PC-9 (cell line): Measurements from ENCODE around the gene KREMEN1. TPM values are rescaled to one million over a fixed set of nuclear protein-coding genes. Genes with fewer than 3 reads are reported as not detected.

Source experiments
- BruUV-seq: library from RNA; stranded (reverse); fragments of 400-500 nt; replicated peaks from 2 replicates; lab custom pipeline; 2021; lab: Mats Ljungman, UMichigan
- CTCF ChIA-PET: fragments of 300-600 bp; sonication (Branson Sonifier 250); formaldehyde crosslinking; loops from one replicate; lab custom pipeline; 2022; ENCODE audit warnings: antibody characterized with exemption; lab: Charles Lee
- POLR2A ChIA-PET: fragments of 300-600 bp; sonication (Branson Sonifier 250); formaldehyde crosslinking; loops from one replicate; lab custom pipeline; 2022; ENCODE audit warnings: antibody characterized with exemption; ENCODE audit not compliant: unreplicated experiment; lab: Charles Lee
- DNase-seq, 2 experiments: peaks; one replicate each; pipeline versions ENCODE4 v3.0.0 to v3.0.0-alpha.2; 2015 to 2022; ENCODE audit warnings: mixed read lengths in 1 of 2
- H2AFZ ChIP-seq: fragments of 200-600 bp; sonication (generic); 2 replicates; pipeline ENCODE4 v1.8.1; 2017; ENCODE audit warnings: antibody characterized with exemption
- H3F3A ChIP-seq: fragments of 200-600 bp; sonication (generic); 2 replicates; pipeline ENCODE4 v1.8.1; 2017; ENCODE audit warnings: antibody characterized with exemption, mild to moderate bottlenecking, low read depth; ENCODE audit not compliant: insufficient read depth
- H3K27ac ChIP-seq: fragments of 200-600 bp; sonication (generic); 2 replicates; pipeline ENCODE4 v1.6.1; 2016; ENCODE audit warnings: mixed run types
- H3K27me3 ChIP-seq: fragments of 200-600 bp; sonication (generic); 2 replicates; pipeline ENCODE4 v1.6.1; 2016; ENCODE audit warnings: low read depth, mixed run types; ENCODE audit not compliant: insufficient read depth
- H3K36me3 ChIP-seq: fragments of 200-600 bp; sonication (generic); 2 replicates; pipeline ENCODE4 v1.6.1; 2016; ENCODE audit warnings: low read depth, mixed run types
- H3K4me1 ChIP-seq: fragments of 200-600 bp; sonication (generic); replicated peaks from 2 replicates; pipeline ENCODE4 v1.6.1; 2016; ENCODE audit warnings: mixed run types; ENCODE audit not compliant: insufficient read depth
- H3K4me2 ChIP-seq: fragments of 200-600 bp; sonication (generic); 2 replicates; pipeline ENCODE4 v1.6.1; 2017; ENCODE audit warnings: mixed run types
- H3K4me3 ChIP-seq: fragments of 200-600 bp; sonication (generic); 2 replicates; pipeline ENCODE4 v1.6.1; 2016; ENCODE audit warnings: mixed run types
- H3K79me2 ChIP-seq: fragments of 200-600 bp; sonication (generic); 2 replicates; pipeline ENCODE4 v1.6.1; 2017; ENCODE audit warnings: low read depth, mixed run types
- H3K9me2 ChIP-seq: fragments of 200-600 bp; sonication (generic); 2 replicates; pipeline ENCODE4 v1.8.1; 2017; ENCODE audit warnings: mild to moderate bottlenecking; ENCODE audit not compliant: insufficient read depth
- H3K9me3 ChIP-seq: fragments of 200-600 bp; sonication (generic); 2 replicates; pipeline ENCODE4 v1.8.1; 2016; ENCODE audit warnings: low read depth; ENCODE audit not compliant: insufficient read depth
- H4K20me1 ChIP-seq: fragments of 200-600 bp; sonication (generic); 2 replicates; pipeline ENCODE4 v1.8.1; 2017; ENCODE audit not compliant: insufficient read depth
- EZH2 ChIP-seq: fragments of 200-600 bp; sonication (generic); IDR thresholded peaks from 2 replicates; pipeline ENCODE4 v1.8.0; 2017; ENCODE audit warnings: antibody characterized with exemption, low read depth
- intact Hi-C: fragments of 100-400 bp; cut with micrococcal nuclease; formaldehyde crosslinking; loops from one replicate; pipeline ENCODE4 v1.10.0; 2022; ENCODE audit not compliant: unreplicated experiment
- total RNA-seq: library from RNA; stranded (reverse); gene quantifications from 2 replicates; pipeline ENCODE4 v1.2.3, GENCODE V29; 2021
- TF ChIP-seq, protein P1 (sequence below): fragments of 200-600 bp; sonication (generic); conservative IDR thresholded peaks from 2 replicates; pipeline ENCODE4 v1.6.1; 2017; ENCODE audit warnings: mixed run types, antibody characterized with exemption, mild to moderate bottlenecking, moderate library complexity

Gene KREMEN1
- total RNA-seq, 1 experiment from 2014 or later: 6.1 TPM

DNA sequence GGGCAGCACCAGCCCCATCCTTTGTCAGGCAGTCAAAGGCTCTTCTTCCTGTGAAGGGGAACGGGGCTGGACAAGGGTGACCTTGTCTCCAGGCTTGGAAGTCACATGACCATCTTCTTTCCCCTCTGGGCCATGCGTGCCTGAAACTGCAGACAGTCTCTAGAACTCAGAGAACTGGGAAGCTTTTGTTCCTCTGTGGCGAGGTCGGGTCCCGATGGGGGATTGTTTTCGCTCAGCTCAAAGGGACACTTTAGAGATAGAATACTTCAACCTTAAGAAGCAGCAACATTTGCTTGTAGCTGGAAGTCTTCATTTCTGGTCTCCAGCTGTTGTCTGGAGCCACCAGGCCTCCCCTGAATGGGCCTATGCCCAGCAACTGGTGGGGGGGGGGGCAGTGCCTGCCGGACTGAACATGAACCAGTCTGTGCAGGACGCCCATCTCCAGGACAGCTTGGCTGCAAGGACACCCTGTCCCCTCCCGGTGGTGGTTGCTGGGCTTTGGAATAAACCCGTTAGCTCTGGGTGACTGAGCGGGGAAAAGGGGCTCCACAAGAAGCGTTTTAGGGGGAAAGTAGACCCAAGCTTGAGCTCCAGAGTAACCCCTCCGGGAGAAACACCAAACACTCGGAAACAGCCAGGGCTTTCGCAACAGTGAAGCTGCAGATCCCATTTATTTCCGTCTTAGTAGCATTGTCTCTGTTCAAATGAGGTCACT lies 77.2 kb downstream of the KREMEN1 start:
- no peak overlapping the region for H3K4me3 ChIP-seq
- H3K9me2 ChIP-seq: no peaks in the 10 kb centered on the region
- no peak for TF ChIP-seq EZH2
- TF ChIP-seq, protein P1, sequence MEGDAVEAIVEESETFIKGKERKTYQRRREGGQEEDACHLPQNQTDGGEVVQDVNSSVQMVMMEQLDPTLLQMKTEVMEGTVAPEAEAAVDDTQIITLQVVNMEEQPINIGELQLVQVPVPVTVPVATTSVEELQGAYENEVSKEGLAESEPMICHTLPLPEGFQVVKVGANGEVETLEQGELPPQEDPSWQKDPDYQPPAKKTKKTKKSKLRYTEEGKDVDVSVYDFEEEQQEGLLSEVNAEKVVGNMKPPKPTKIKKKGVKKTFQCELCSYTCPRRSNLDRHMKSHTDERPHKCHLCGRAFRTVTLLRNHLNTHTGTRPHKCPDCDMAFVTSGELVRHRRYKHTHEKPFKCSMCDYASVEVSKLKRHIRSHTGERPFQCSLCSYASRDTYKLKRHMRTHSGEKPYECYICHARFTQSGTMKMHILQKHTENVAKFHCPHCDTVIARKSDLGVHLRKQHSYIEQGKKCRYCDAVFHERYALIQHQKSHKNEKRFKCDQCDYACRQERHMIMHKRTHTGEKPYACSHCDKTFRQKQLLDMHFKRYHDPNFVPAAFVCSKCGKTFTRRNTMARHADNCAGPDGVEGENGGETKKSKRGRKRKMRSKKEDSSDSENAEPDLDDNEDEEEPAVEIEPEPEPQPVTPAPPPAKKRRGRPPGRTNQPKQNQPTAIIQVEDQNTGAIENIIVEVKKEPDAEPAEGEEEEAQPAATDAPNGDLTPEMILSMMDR: no peak
- no peaks in the 10 kb centered on the region for H3K27me3 ChIP-seq
- no peaks in the 10 kb centered on the region for H3F3A ChIP-seq
- no peak overlapping the region for H3K4me2 ChIP-seq
- 0 out of 2 replicates have a peak, but pooled peaks cover 4% of the 10 kb centered on the region for H3K4me1 ChIP-seq
- ChIA-PET CTCF (interaction anchor here (0.6 kb wide), 1 partner anchor 647 kb away, joined by 3 read pairs; no protein-coding TSS in a partner anchor), POLR2A (interaction anchor here (0.6 kb wide), 1 partner anchor 10 kb away, joined by 4 read pairs; no protein-coding TSS in a partner anchor)
- H3K79me2 ChIP-seq: no peaks in the 10 kb centered on the region
- no peaks in the 10 kb centered on the region for H3K9me3 ChIP-seq
- H4K20me1 ChIP-seq: no peaks in the 10 kb centered on the region
- no peaks in the 10 kb centered on the region for H3K36me3 ChIP-seq
- no TSS peak for BruUV-seq
- intact Hi-C loops: loop anchor here (10.0 kb wide), 2 partner anchors 105 to 545 kb away; no protein-coding TSS in a partner anchor
- no peak overlapping the region for H3K27ac ChIP-seq
- no peak overlapping the region for H2AFZ ChIP-seq
- DNase-seq: no peak

DNA sequence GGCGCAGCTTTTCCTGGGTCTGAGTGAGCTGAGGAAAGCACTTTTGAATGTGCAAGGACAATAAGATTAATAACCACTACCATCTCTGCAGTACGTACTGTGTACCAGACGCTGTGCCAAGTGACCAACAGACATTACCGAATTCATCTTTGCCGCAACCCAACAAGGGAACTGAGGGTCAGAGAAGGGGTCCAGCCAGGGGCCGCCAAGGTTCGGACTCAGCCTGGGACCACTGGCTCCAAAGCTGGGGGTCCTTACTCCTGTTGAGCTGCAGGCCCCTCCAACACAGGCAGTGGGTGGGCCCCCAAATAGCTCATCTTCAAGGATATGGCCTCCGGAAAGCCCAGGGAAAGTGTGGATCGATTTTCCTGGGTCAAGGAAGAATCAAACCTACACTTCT lies 77.9 kb downstream of the KREMEN1 start:
- no peak overlapping the region for H3K4me3 ChIP-seq
- no peaks in the 10 kb centered on the region for H3K9me2 ChIP-seq
- CTCF ChIA-PET: no interaction called here
- 0 out of 2 replicates have a peak, but pooled peaks cover 4% of the 10 kb centered on the region for H3K4me1 ChIP-seq
- no peak for DNase-seq
- H3K27ac ChIP-seq: no peak overlapping the region
- intact Hi-C loops: loop anchor here (10.0 kb wide), 2 partner anchors 106 to 546 kb away; no protein-coding TSS in a partner anchor
- TF ChIP-seq, protein P1: no peak
- no peak for TF ChIP-seq EZH2
- no peaks in the 10 kb centered on the region for H3K79me2 ChIP-seq
- no peaks in the 10 kb centered on the region for H4K20me1 ChIP-seq
- H3F3A ChIP-seq: no peaks in the 10 kb centered on the region
- H3K27me3 ChIP-seq: no peaks in the 10 kb centered on the region
- no peak overlapping the region for H2AFZ ChIP-seq
- no TSS peak for BruUV-seq
- no peak overlapping the region for H3K4me2 ChIP-seq
- no peaks in the 10 kb centered on the region for H3K9me3 ChIP-seq
- POLR2A ChIA-PET: interaction anchor here (0.6 kb wide), 1 partner anchor 10 kb away, joined by 4 read pairs; no protein-coding TSS in a partner anchor
- no peaks in the 10 kb centered on the region for H3K36me3 ChIP-seq

DNA sequence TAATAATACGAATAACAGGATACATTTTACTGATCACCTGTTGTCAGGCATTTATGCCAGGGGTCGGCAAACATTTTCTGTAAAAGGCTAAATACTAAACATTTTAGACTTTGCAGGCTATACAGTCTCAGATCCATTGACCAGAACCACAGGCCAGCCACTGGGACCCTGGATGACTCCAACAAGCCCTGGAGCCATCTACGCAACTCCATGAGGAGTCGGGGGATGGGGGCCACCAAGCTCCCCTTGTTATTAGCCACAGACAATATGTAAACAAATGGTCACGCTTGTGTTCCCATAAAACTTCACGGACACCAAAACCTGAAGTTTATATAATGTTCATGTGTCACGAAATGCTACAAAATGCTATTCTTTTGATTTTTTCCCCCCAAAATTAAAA lies 78.5 kb downstream of the KREMEN1 start:
- no peaks in the 10 kb centered on the region for H3K79me2 ChIP-seq
- TF ChIP-seq, protein P1: no peak
- no peak for TF ChIP-seq EZH2
- ChIA-PET POLR2A (no interaction called here), CTCF (no interaction called here)
- H4K20me1 ChIP-seq: no peaks in the 10 kb centered on the region
- no peaks in the 10 kb centered on the region for H3K9me2 ChIP-seq
- no peak for DNase-seq
- no peaks in the 10 kb centered on the region for H3F3A ChIP-seq
- BruUV-seq: no TSS peak
- H3K27ac ChIP-seq: no peak overlapping the region
- intact Hi-C loops: loop anchor here (10.0 kb wide), 2 partner anchors 107 to 547 kb away; no protein-coding TSS in a partner anchor
- no peaks in the 10 kb centered on the region for H3K9me3 ChIP-seq
- no peaks in the 10 kb centered on the region for H3K27me3 ChIP-seq
- H3K4me1 ChIP-seq: 0 out of 2 replicates have a peak, but pooled peaks cover 4% of the 10 kb centered on the region
- H2AFZ ChIP-seq: no peak overlapping the region
- H3K4me3 ChIP-seq: no peak overlapping the region
- H3K36me3 ChIP-seq: no peaks in the 10 kb centered on the region
- no peak overlapping the region for H3K4me2 ChIP-seq
